Lung (tissue), 12 donors: Measurements from ENCODE around the gene NOC4L. TPM values are rescaled to one million over a fixed set of nuclear protein-coding genes. Genes with fewer than 3 reads are reported as not detected.

ENCODE experiments used
- ATAC-seq: fragments of 200-7000 bp; cut with Tn5 transposase; one replicate; pipeline ENCODE4 v1.9.1; 2020; ENCODE audit warnings: moderate number of reproducible peaks; ENCODE audit not compliant: insufficient read depth, low FRiP score
- DNase-seq, 3 donors: peaks; one replicate each; pipeline ENCODE4 v3.0.0-alpha.2; 2013 to 2017
- H3K27ac ChIP-seq, 2 donors: one replicate each; pipeline ENCODE4 v1.5.1; 2013; ENCODE audit warnings: mild to moderate bottlenecking in 2 of 2, moderate library complexity in 2 of 2, control low read depth in 1 of 2, inconsistent platforms in 1 of 2, low read depth in 1 of 2, low read length in 1 of 2
- H3K27me3 ChIP-seq, 3 donors: one replicate each; pipeline ENCODE4 v1.5.1; 2013; ENCODE audit warnings: low read length in 2 of 3; ENCODE audit not compliant: control insufficient read depth in 3 of 3, insufficient read depth in 3 of 3
- H3K36me3 ChIP-seq, 4 donors: one replicate each; pipeline ENCODE4 v1.5.1; 2013; ENCODE audit warnings: low read length in 4 of 4, mild to moderate bottlenecking in 1 of 4, moderate library complexity in 1 of 4; ENCODE audit not compliant: control insufficient read depth in 4 of 4, insufficient read depth in 4 of 4
- H3K4me1 ChIP-seq, 5 donors: one replicate each; pipeline ENCODE4 v1.5.1; 2013; ENCODE audit warnings: low read length in 5 of 5, mild to moderate bottlenecking in 2 of 5, moderate library complexity in 1 of 5; ENCODE audit not compliant: control insufficient read depth in 5 of 5, insufficient read depth in 5 of 5
- H3K4me3 ChIP-seq: one replicate; pipeline ENCODE4 v1.5.1; 2013; ENCODE audit warnings: mild to moderate bottlenecking, control low read depth, moderate library complexity
- H3K9ac ChIP-seq, 2 donors: one replicate each; pipeline ENCODE4 v1.5.1; 2013; ENCODE audit warnings: low read length in 2 of 2, control low read depth in 1 of 2; ENCODE audit not compliant: insufficient read depth in 1 of 2
- H3K9me3 ChIP-seq, 4 donors: one replicate each; pipeline ENCODE4 v1.5.1; 2013; ENCODE audit warnings: low read length in 3 of 4, mild to moderate bottlenecking in 1 of 4, moderate library complexity in 1 of 4; ENCODE audit not compliant: control insufficient read depth in 4 of 4, insufficient read depth in 3 of 4
- WGBS, 2 donors: extraction: QIAGEN DNeasy Blood & Tissue Kit; methylation state at CpG; one replicate each; pipeline ENCODE4 v1.1.7; 2013; 5-methylcytosine and 5-hydroxymethylcytosine counted together
- polyA plus RNA-seq, 2 donors: library from polyadenylated mRNA; stranded (reverse); fragments of 200-250 nt; gene quantifications; one replicate each; pipeline ENCODE4 v1.2.1, GENCODE V29; 2013
- total RNA-seq, 2 donors: library from RNA; depleted of rRNA in 1 of 2; stranded (reverse); fragments of >200 nt in 1 of 2; gene quantifications; one replicate each; pipeline ENCODE4 v1.2.1, GENCODE V29; 2014 to 2021
- TF ChIP-seq, protein P1 (sequence below): IDR thresholded peaks from 2 replicates; pipeline ENCODE4 v1.5.1; 2012; ENCODE audit warnings: mild to moderate bottlenecking; ENCODE audit errors: control extremely low read depth, extremely low read depth
- donor health status: control.
- donor health status: control.
- donor health status: Bipolar disorder and iron deficiency.
- donor health status: healthy.
- donor health status: DM: yes; HTN: yes; CAD: no.

Gene NOC4L
- total and polyA plus RNA-seq, 4 donors: 6.3 to 27.8 (median 25.9) TPM

- Histone ChIP-seq H3K4me1 (no peaks in the 10 kb centered on the region), H3K27me3 (no peaks in the 10 kb centered on the region), H3K9ac (no peak overlapping the region), H3K27ac (no peak overlapping the region), H3K4me3 (no peak overlapping the region), H3K36me3 (peaks cover 1 to 36% (median 8%) of the 10 kb centered on the region in 4 donors), H3K9me3 (no peaks in the 10 kb centered on the region)
- WGBS, 2 donors: 97 to 98% methylated on average over 57 to 58 of the region's 58 CpGs
- no peak for ATAC-seq
- TF ChIP-seq, protein P1, sequence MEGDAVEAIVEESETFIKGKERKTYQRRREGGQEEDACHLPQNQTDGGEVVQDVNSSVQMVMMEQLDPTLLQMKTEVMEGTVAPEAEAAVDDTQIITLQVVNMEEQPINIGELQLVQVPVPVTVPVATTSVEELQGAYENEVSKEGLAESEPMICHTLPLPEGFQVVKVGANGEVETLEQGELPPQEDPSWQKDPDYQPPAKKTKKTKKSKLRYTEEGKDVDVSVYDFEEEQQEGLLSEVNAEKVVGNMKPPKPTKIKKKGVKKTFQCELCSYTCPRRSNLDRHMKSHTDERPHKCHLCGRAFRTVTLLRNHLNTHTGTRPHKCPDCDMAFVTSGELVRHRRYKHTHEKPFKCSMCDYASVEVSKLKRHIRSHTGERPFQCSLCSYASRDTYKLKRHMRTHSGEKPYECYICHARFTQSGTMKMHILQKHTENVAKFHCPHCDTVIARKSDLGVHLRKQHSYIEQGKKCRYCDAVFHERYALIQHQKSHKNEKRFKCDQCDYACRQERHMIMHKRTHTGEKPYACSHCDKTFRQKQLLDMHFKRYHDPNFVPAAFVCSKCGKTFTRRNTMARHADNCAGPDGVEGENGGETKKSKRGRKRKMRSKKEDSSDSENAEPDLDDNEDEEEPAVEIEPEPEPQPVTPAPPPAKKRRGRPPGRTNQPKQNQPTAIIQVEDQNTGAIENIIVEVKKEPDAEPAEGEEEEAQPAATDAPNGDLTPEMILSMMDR: no peak
- no peak for DNase-seq
Observed at GRCh38 chr12:132116709-132117557, 27.3 kb upstream of the NOC4L start.

DNA sequence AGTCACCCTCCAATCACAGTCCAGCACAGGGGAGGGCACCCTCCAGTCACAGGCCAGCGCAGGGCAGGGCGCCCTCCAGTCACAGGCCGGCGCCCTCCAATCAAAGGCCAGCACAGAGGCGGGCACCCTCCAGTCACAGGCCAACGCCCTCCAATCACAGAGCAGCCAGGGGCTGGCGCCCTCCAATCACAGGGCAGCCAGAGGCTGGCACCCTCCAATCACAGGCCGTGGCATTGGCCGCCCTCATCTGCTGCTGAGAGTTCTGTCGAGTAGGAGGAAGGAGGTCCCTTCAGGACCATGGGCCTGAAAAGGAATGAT is 26.7 kb upstream of the NOC4L start:
- no peak overlapping the region for H3K4me3 ChIP-seq
- TF ChIP-seq, protein P1: no peak
- 93 to 97% methylated on average over 10 of the region's 10 CpGs for WGBS, 2 donors
- peaks cover 0 to 39% (median 11%) of the 10 kb centered on the region in 4 donors for H3K36me3 ChIP-seq
- ATAC-seq (no peak), DNase-seq (no peak)
- H3K27ac ChIP-seq: no peak overlapping the region
- H3K27me3 ChIP-seq: no peaks in the 10 kb centered on the region
- no peaks in the 10 kb centered on the region for H3K9me3 ChIP-seq
- H3K9ac ChIP-seq: no peak overlapping the region
- no peaks in the 10 kb centered on the region for H3K4me1 ChIP-seq

- no peak for ATAC-seq
- Histone ChIP-seq H3K27me3 (no peaks in the 10 kb centered on the region), H3K27ac (no peak overlapping the region), H3K4me3 (no peak overlapping the region), H3K36me3 (peaks cover under 1 to 36% (median 11%) of the 10 kb centered on the region in 4 donors), H3K9me3 (no peaks in the 10 kb centered on the region), H3K4me1 (no peaks in the 10 kb centered on the region), H3K9ac (no peak overlapping the region)
- TF ChIP-seq, protein P1: no peak
- 90 to 94% methylated on average over 21 to 22 of the region's 22 CpGs for WGBS, 2 donors
- DNase-seq: no peak
Observed at GRCh38 chr12:132118876-132119275, 25.4 kb upstream of the NOC4L start.
